ENCODE results near the gene FHAD1.
"Not testable (repeated sequence)": the region's sequence is repeated elsewhere in the genome, so short reads cannot be mapped to it uniquely, and the experiment has no call there.

FHAD1 gene

GRCh38 chr1:15385420-15385819 lies 138.4 kb downstream of the FHAD1 start:
- Histone ChIP-seq H3F3A (ENCODE audit: insufficient read depth, low read length) (no peaks in the 10 kb centered on the region), H3K27ac (ENCODE audit: low read length) (no peak overlapping the region), H4K20me1 (ENCODE audit: insufficient read depth, low read length) (no peaks in the 10 kb centered on the region), H3K9me3 (replicated peaks; ENCODE audit: insufficient read depth, low read length) (no peaks in the 10 kb centered on the region), H3K9me2 (replicated peaks; ENCODE audit: insufficient read depth, low read length) (no peaks in the 10 kb centered on the region), H3K4me1 (ENCODE audit: low read length) (peaks cover 4% of the 10 kb centered on the region; the same call in 1 of the 2 replicates), H3K36me3 (replicated peaks; ENCODE audit: insufficient read depth, low read length) (no peaks in the 10 kb centered on the region), H3K27me3 (replicated peaks; ENCODE audit: insufficient read depth, low read length) (no peaks in the 10 kb centered on the region), H3K4me2 (ENCODE audit: low read depth, low read length) (no peak overlapping the region), H2AFZ (ENCODE audit: low read length) (no peak overlapping the region), H3K9ac (ENCODE audit: low read length) (no peak overlapping the region), H3K79me2 (ENCODE audit: low read length) (no peaks in the 10 kb centered on the region), H3K4me3 (ENCODE audit: low read length) (no peak overlapping the region)
- TF ChIP-seq CTCF (IDR thresholded peaks at IDR 0.05; ENCODE audit: low read length) = no peak
- TF ChIP-seq EZH2phosphoT487 (IDR thresholded peaks at IDR 0.05; ENCODE audit: low read length) = no peak
- no peak for TF ChIP-seq EZH2 (optimal IDR thresholded peaks at IDR 0.05; ENCODE audit: low read depth, low read length)
- no peak for DNase-seq

GRCh38 chr1:15386164-15386749 lies 139.2 kb downstream of the FHAD1 start:
- no peak overlapping the region for H3K4me2 ChIP-seq (ENCODE audit: low read depth, low read length)
- H4K20me1 ChIP-seq (ENCODE audit: insufficient read depth, low read length) = no peaks in the 10 kb centered on the region
- H3K9ac ChIP-seq (ENCODE audit: low read length) = no peak overlapping the region
- no peaks in the 10 kb centered on the region for H3F3A ChIP-seq (ENCODE audit: insufficient read depth, low read length)
- no peak for DNase-seq
- H3K36me3 ChIP-seq (replicated peaks; ENCODE audit: insufficient read depth, low read length) = no peaks in the 10 kb centered on the region
- peaks cover 4% of the 10 kb centered on the region; the same call in 1 of the 2 replicates for H3K4me1 ChIP-seq (ENCODE audit: low read length)
- H3K27ac ChIP-seq (ENCODE audit: low read length) = no peak overlapping the region
- TF ChIP-seq EZH2phosphoT487 (IDR thresholded peaks at IDR 0.05; ENCODE audit: low read length) = no peak
- no peak for TF ChIP-seq CTCF (IDR thresholded peaks at IDR 0.05; ENCODE audit: low read length)
- no peak for TF ChIP-seq EZH2 (optimal IDR thresholded peaks at IDR 0.05; ENCODE audit: low read depth, low read length)
- H3K4me3 ChIP-seq (ENCODE audit: low read length) = no peak overlapping the region
- no peak overlapping the region for H2AFZ ChIP-seq (ENCODE audit: low read length)
- H3K27me3 ChIP-seq (replicated peaks; ENCODE audit: insufficient read depth, low read length) = no peaks in the 10 kb centered on the region
- no peaks in the 10 kb centered on the region for H3K79me2 ChIP-seq (ENCODE audit: low read length)
- H3K9me2 ChIP-seq (replicated peaks; ENCODE audit: insufficient read depth, low read length) = no peaks in the 10 kb centered on the region
- H3K9me3 ChIP-seq (replicated peaks; ENCODE audit: insufficient read depth, low read length) = no peaks in the 10 kb centered on the region

GRCh38 chr1:15388201-15388880 lies 141.3 kb downstream of the FHAD1 start:
- no peak overlapping the region for H3K27ac ChIP-seq (ENCODE audit: low read length)
- no peaks in the 10 kb centered on the region for H3K36me3 ChIP-seq (replicated peaks; ENCODE audit: insufficient read depth, low read length)
- no peaks in the 10 kb centered on the region for H3F3A ChIP-seq (ENCODE audit: insufficient read depth, low read length)
- H3K79me2 ChIP-seq (ENCODE audit: low read length) = no peaks in the 10 kb centered on the region
- H2AFZ ChIP-seq (ENCODE audit: low read length) = no peak overlapping the region
- H3K9ac ChIP-seq (ENCODE audit: low read length) = no peak overlapping the region
- H3K9me2 ChIP-seq (replicated peaks; ENCODE audit: insufficient read depth, low read length) = no peaks in the 10 kb centered on the region
- H4K20me1 ChIP-seq (ENCODE audit: insufficient read depth, low read length) = no peaks in the 10 kb centered on the region
- no peaks in the 10 kb centered on the region for H3K27me3 ChIP-seq (replicated peaks; ENCODE audit: insufficient read depth, low read length)
- H3K4me3 ChIP-seq (ENCODE audit: low read length) = no peak overlapping the region
- TF ChIP-seq EZH2phosphoT487 (IDR thresholded peaks at IDR 0.05; ENCODE audit: low read length) (no peak), CTCF (IDR thresholded peaks at IDR 0.05; ENCODE audit: low read length) (no peak), EZH2 (optimal IDR thresholded peaks at IDR 0.05; ENCODE audit: low read depth, low read length) (no peak)
- no peak for DNase-seq
- H3K9me3 ChIP-seq (replicated peaks; ENCODE audit: insufficient read depth, low read length) = no peaks in the 10 kb centered on the region
- H3K4me1 ChIP-seq (ENCODE audit: low read length) = peaks cover 4% of the 10 kb centered on the region; the same call in 1 of the 2 replicates
- H3K4me2 ChIP-seq (ENCODE audit: low read depth, low read length) = no peak overlapping the region

DNA sequence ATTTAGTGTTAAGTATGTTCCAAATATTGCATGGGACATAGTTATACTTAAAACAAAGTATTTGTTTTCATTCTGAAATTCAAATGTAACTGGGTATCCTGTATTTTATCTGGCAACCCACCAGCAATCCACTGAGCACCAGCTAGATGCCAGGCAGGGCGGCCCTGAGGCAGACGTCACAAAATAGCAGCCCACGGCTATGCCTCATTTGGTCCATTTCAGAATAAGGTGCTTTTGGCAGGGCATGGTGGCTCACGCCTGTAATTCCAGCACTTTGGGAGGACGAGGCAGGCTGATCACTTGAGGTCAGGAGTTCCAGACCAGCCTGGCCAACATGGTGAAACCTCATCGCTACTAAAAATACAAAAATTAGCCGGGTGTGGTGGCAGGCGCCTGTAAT lies 142.8 kb downstream of the FHAD1 start:
- not testable (repeated sequence) for H3K4me3 ChIP-seq (ENCODE audit: low read length); H3K36me3 ChIP-seq (replicated peaks; ENCODE audit: insufficient read depth, low read length); H4K20me1 ChIP-seq (ENCODE audit: insufficient read depth, low read length); DNase-seq; H3K4me2 ChIP-seq (ENCODE audit: low read depth, low read length); H3K9me2 ChIP-seq (replicated peaks; ENCODE audit: insufficient read depth, low read length); H3K27me3 ChIP-seq (replicated peaks; ENCODE audit: insufficient read depth, low read length); H3K27ac ChIP-seq (ENCODE audit: low read length); H3K9me3 ChIP-seq (replicated peaks; ENCODE audit: insufficient read depth, low read length); H3F3A ChIP-seq (ENCODE audit: insufficient read depth, low read length); H2AFZ ChIP-seq (ENCODE audit: low read length); H3K4me1 ChIP-seq (ENCODE audit: low read length); H3K79me2 ChIP-seq (ENCODE audit: low read length); H3K9ac ChIP-seq (ENCODE audit: low read length)

Measured in MM.1S (cell line).